Motor neuron (in vitro differentiated cells): Measurements from ENCODE around the gene JAG2. TPM values are rescaled to one million over a fixed set of nuclear protein-coding genes. Genes with fewer than 3 reads are reported as not detected.

Source experiments
- ATAC-seq, 8 experiments: fragments of 200-7000 bp; cut with Tn5 transposase; replicated peaks in 6 of 8; 2 replicates each; pipeline ENCODE4 v1.8.0; 2021; ENCODE audit warnings: mild to moderate bottlenecking in 8 of 8, moderate library complexity in 8 of 8
- H3K27ac ChIP-seq, 2 donors: fragments of 250-450 bp; sonication (Bioruptor Pico); 2 replicates each; pipeline ENCODE4 v1.9.0; 2021; ENCODE audit warnings: antibody characterized with exemption in 2 of 2, mild to moderate bottlenecking in 2 of 2, moderate library complexity in 1 of 2
- H3K4me1 ChIP-seq, 2 donors: fragments of 250-450 bp; sonication (Bioruptor Pico); replicated peaks in 1 of 2; 2 replicates each; pipeline ENCODE4 v1.6.1; 2021; ENCODE audit warnings: antibody characterized with exemption in 2 of 2, mild to moderate bottlenecking in 2 of 2, moderate library complexity in 1 of 2
- H3K4me3 ChIP-seq, 5 donors: fragments of 250-450 bp; sonication (Bioruptor Pico); 2 replicates each; pipeline ENCODE4 v1.9.0; 2021; ENCODE audit warnings: antibody characterized with exemption in 5 of 5, mild to moderate bottlenecking in 5 of 5, moderate library complexity in 4 of 5
- WGBS, 10 experiments: fragments of 450-650 bp; shearing (Covaris generic); methylation state at CpG; one replicate each; pipeline ENCODE4 v1.0.0; 2022; 5-methylcytosine and 5-hydroxymethylcytosine counted together
- in situ Hi-C, 9 experiments: fragments of 400-800 bp; cut with MboI; loops; one replicate each; pipeline ENCODE4 v1.15.0; 2021; ENCODE audit warnings: low sequenced_read_pairs in 9 of 9, low pct_unique_long_range_greater_than_20kb in 2 of 9; ENCODE audit not compliant: unreplicated experiment in 9 of 9
- total RNA-seq, 8 experiments: library from RNA; unstranded; fragments of 300-600 nt; gene quantifications; 2 replicates each; pipeline versions ENCODE4 v1.2.3 to v1.2.4, GENCODE V29; 2022

JAG2 gene
- 10 to 100 TPM in 1 of 8 experiments, 1 to 10 TPM in 7; 2.9 to 11.4 (median 5.2) TPM for total RNA-seq

DNA sequence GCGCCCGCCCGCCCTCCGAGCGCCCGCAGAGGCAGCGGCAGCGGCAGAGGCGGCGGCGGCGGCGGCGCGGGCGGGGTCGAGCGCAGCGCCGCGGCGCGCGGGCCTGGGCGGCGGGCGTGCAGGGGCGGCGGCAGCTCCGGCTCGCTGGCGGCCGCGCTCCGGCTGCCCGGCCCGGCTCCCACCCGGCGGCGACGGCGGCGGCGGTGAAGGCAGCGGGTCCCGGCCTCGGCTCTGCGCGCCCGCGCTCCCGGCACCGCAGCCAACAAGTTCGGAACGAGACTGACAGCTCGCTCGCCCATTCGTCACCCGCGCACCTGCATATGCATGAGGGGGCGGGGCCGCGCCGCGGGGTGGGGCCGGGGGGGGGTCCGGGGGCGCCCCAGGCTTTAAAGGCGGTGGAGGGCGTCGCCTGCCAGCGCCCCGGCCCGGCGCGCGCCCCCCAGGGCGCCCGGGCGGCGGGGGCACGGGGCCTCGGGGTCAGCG is at the start of gene JAG2:
TSS of gene JAG2 (minus strand) at position 281 of the 483 bp plus-strand sequence. CDS start 356 bp downstream, outside the sequence.
- peak within 1 kb of the TSS; percentile 40 to 64 (median 43) for H3K4me3 ChIP-seq
- peaks cover 9 to 36% of the 10 kb centered on the region in 2 donors for H3K4me1 ChIP-seq
- in situ Hi-C loops = no loop called here
- peak; percentile 52 to 66 (median 57) for ATAC-seq
- no CpG with 5 or more reads among the region's 84 CpGs for WGBS, 10 experiments
- H3K27ac ChIP-seq = peak within 1 kb of the TSS; percentile 40 to 80

DNA sequence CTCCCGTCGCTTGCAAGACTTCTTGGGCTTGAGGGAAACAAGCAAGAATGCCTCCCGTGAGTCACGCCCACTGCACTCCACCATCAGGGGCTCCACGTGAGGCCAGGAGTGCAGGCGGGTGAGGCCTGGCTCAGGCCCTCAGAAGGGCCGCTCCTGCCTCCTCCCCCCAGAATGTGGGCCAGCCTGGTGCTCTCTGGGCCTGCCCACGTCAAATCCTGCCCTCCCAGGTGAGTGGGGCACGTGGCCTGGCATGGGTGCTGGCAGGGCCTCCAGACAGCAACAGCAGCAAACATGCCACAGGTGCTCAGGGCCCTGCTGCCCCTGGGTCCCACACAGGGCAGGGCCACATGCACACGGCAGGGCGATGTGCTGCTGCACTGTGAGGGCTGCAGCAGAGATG is 49.2 kb upstream of the JAG2 start:
- WGBS, 10 experiments = 92 to 100% (median 100%) methylated on average over 2 to 8 of the region's 11 CpGs; no CpG with 5 or more reads in 7 of the 10 experiments
- ATAC-seq = no peak
- in situ Hi-C loops = loop anchor here in 1 of 9 experiments (25.0 kb wide), 1 partner anchor 145 kb away; no protein-coding TSS in a partner anchor
- peaks cover under 1 to 3% of the 10 kb centered on the region in 2 donors for H3K4me1 ChIP-seq
- no peak overlapping the region for H3K4me3 ChIP-seq
- H3K27ac ChIP-seq = no peak overlapping the region

DNA sequence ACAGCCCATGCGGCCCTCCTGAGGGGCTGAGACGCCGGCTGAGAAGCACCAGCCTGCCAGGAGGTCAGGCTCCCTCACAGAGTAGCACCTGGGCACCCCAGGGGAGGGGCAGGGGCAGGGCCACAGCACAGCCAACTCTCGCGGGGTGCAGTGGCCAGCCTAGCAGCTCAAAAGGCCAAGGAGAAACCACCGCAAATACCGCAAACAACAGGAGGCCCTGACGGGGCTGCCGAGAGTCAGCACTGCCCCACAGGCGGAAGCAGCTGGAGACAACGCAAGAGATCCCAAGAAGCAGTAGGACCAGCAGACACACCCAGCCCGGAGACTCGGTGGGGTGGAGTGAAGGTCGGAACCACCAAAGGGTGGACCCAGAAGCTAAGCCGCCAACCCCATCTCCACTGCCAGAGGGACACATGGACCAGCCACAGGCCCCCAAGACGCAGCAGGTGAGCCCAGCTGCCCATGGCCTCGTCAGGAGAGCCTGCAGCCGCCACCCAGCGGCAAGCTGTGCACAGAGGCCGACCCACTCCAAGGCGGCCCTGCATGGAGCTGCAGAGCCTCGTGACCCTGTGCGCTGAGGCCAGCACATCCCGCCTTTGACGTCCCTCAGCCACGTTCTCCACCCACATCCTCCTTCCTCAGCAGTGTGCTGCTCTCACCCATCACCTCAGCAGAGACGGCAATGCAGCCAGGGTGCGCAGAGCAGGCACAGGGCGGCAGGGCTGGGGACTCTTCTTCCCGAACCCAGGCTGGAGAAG is 48.1 kb upstream of the JAG2 start:
- in situ Hi-C loops = loop anchor here in 1 of 9 experiments (25.0 kb wide), 1 partner anchor 146 kb away; no protein-coding TSS in a partner anchor
- no peak for ATAC-seq

DNA sequence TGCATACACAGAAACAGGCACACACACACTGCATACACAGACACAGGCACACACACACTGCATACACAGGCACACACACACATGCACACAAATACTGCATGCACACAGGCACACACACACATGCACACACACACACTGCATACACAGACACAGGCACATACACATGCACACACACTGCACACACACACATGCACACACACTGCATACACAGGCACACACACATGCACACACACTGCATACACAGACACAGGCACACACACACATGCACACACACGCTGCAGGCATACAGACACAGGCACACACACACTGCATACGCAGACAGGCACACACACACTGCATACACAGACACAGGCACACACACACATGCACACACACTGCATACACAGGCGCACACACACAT is 47.0 kb upstream of the JAG2 start:
- ATAC-seq = no peak
- 60 to 80% (median 80%) methylated on average over 1 to 2 of the region's 3 CpGs; no CpG with 5 or more reads in 7 of the 10 experiments for WGBS, 10 experiments
- in situ Hi-C loops = loop anchor here in 1 of 9 experiments (25.0 kb wide), 1 partner anchor 147 kb away; no protein-coding TSS in a partner anchor

More for the DNA sequence above, 48.1 kb upstream of the JAG2 start:
- H3K4me1 ChIP-seq = peaks cover 4 to 5% of the 10 kb centered on the region in 2 donors
- H3K4me3 ChIP-seq = no peak overlapping the region
- 70 to 97% (median 90%) methylated on average over 2 to 6 of the region's 30 CpGs; no CpG with 5 or more reads in 5 of the 10 experiments for WGBS, 10 experiments
- no peak overlapping the region for H3K27ac ChIP-seq

DNA sequence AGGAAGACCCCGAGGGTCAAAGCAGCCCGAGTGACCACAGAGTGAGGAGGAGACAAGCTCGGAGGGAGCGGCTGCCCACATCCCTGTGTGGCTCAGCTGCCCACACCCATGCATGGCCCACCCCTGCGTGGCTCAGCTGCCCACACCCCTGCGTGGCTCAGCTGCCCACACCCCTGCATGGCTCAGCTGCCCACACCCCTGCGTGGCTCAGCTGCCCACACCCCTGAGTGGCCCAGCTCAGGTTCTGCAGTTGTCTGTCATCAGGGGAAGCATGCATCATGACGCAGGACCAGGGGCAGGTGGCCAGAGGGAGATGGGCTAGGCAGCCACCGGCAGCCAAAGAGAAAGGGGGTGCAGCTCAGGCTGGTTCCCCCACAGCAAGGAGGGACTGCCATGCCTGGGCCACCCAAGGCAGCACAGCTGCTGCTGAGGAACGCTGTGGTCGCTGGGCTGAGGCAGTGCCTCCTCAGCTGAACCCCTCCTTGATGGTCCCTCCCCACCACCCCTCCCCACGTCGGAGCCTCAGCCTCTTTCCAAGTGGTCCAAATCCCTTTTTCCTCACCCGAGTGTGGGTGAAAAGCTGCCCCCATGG is 45.8 kb upstream of the JAG2 start:
- ATAC-seq = no peak
- in situ Hi-C loops = loop anchor here in 1 of 9 experiments (25.0 kb wide), 1 partner anchor 148 kb away; no protein-coding TSS in a partner anchor
- H3K4me1 ChIP-seq = peaks cover 4 to 5% of the 10 kb centered on the region in 2 donors

More for the DNA sequence above, 47.0 kb upstream of the JAG2 start:
- H3K4me1 ChIP-seq = peaks cover 4 to 5% of the 10 kb centered on the region in 2 donors
- no peak overlapping the region for H3K4me3 ChIP-seq
- no peak overlapping the region for H3K27ac ChIP-seq

DNA sequence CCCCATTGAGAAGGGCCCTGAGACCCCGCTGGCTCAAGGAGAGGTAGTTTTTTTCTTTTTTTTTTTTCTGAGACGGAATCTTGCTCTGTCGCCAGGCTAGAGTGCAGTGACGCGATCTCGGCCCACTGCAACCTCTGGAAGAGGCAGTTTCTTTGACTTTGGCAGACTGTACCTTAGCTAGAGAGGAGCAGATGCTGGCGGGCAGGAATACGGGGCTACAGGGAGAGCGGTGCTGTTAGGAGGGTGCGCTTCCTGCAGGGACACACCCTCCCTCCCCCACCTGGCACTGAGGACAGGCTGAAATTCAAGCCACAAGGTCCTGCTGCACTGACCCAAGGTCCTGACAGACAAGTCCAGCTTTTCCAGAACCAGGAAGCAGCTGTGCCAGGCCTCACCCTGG is 44.8 kb upstream of the JAG2 start:
- 60 to 100% (median 93%) methylated on average over 1 to 7 of the region's 10 CpGs; no CpG with 5 or more reads in 3 of the 10 experiments for WGBS, 10 experiments
- Histone ChIP-seq H3K4me1 (peaks cover 4 to 5% of the 10 kb centered on the region in 2 donors), H3K4me3 (no peak overlapping the region), H3K27ac (no peak overlapping the region)
- peak in 3 of 8 experiments; percentile 5 to 10 (median 9) for ATAC-seq
- in situ Hi-C loops = loop anchor here in 1 of 9 experiments (25.0 kb wide), 1 partner anchor 149 kb away; no protein-coding TSS in a partner anchor

More for the DNA sequence above, 45.8 kb upstream of the JAG2 start:
- H3K4me3 ChIP-seq = no peak overlapping the region
- WGBS, 10 experiments = 80 to 100% (median 83%) methylated on average over 1 to 2 of the region's 14 CpGs; no CpG with 5 or more reads in 7 of the 10 experiments
- H3K27ac ChIP-seq = no peak overlapping the region

DNA sequence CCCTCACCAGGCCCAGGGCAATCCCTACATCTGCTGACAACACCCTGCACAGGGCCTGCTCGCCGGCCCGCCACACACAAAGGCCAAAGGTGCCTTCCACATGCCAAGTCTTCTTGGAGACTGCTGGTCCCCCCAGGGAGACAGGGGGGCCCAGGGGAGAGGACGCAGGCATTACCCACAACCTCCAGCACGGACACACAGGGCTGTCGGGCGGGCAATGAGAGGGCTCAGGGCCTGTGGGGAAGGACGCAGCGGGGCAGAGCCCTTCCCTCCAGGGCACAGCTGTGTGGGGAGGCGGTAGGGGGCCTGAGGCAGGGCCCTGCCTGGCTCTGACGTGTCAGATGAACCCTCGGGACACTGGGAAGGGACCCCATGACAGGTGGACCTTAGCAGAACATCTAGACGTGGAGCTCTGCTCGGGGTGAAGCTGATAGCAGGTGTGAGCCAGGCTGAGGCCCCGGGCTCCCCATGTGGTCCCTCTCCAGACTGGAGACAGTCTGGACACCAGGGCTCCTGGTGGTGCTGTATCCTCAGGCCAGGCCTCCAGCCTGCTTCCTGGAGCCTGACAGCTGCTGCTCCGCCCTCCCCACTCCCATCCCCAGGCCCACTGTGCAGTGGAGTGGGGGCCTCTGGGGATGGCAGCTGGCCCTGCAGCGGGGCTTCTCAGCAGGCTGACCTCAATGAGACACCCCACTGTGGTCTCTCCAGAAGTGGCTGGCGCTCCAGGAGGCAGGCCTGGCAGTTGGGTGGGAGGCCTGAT is 44.1 kb upstream of the JAG2 start:
- 79 to 93% methylated on average over 3 to 8 of the region's 18 CpGs; no CpG with 5 or more reads in 8 of the 10 experiments for WGBS, 10 experiments
- H3K4me1 ChIP-seq = peaks cover 4 to 5% of the 10 kb centered on the region in 2 donors
- in situ Hi-C loops = loop anchor here in 1 of 9 experiments (25.0 kb wide), 1 partner anchor 150 kb away; no protein-coding TSS in a partner anchor
- no peak overlapping the region for H3K4me3 ChIP-seq
- peak overlapping the region in 1 of 2 donors; percentile 70 for H3K27ac ChIP-seq
- peak in 6 of 8 experiments; percentile 46 to 84 (median 78) for ATAC-seq

GRCh38 chr14:105211758-105212089 is 43.1 kb upstream of the JAG2 start:
- no peak overlapping the region for H3K4me3 ChIP-seq
- WGBS, 10 experiments = 89% methylated on average over 8 of the region's 9 CpGs; no CpG with 5 or more reads in 9 of the 10 experiments
- in situ Hi-C loops = loop anchor here in 1 of 9 experiments (25.0 kb wide), 1 partner anchor 151 kb away; no protein-coding TSS in a partner anchor
- H3K4me1 ChIP-seq = peaks cover 5 to 6% of the 10 kb centered on the region in 2 donors
- peak overlapping the region in 1 of 2 donors; percentile 26 for H3K27ac ChIP-seq
- ATAC-seq = no peak

DNA sequence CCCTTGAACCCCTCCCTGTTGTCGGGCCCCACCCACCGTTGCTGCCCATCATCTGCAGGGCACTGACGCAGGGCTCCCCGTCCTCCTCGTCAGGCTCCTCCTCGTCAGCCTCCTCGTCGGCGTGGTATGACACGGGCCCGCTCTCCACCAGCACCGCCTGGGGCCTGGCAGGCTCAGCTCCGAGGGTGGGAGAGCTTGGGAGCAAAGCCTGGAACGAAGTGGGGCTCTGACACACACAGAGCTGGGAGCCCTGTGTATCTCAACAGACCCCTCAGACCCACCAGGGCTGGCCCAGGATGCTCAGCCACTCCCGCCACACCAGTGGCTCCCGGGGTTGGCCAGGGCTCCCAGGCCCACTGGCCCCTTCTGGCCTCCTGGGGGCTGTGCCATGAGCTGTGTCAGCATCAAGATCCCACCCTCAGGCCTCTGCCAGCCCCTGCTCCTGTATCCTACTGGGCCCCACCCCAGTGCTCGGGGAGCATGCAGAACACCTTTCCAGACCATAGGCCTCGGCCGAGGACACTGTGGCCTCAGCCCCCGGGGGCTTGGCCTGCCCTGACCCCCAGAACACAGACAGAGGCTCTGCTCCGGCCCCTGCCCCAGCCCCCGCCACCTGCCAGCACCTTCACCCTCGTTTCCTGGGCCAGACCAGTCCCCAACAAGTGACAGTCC is 42.6 kb upstream of the JAG2 start:
- in situ Hi-C loops = loop anchor here in 1 of 9 experiments (25.0 kb wide), 1 partner anchor 151 kb away; no protein-coding TSS in a partner anchor
- ATAC-seq = no peak
- H3K27ac ChIP-seq = no peak overlapping the region
- peaks cover 5 to 6% of the 10 kb centered on the region in 2 donors for H3K4me1 ChIP-seq
- WGBS, 10 experiments = 80 to 99% methylated on average over 2 to 11 of the region's 23 CpGs; no CpG with 5 or more reads in 8 of the 10 experiments
- H3K4me3 ChIP-seq = no peak overlapping the region

GRCh38 chr14:105210266-105211025 is 41.9 kb upstream of the JAG2 start:
- H3K4me3 ChIP-seq = no peak overlapping the region

DNA sequence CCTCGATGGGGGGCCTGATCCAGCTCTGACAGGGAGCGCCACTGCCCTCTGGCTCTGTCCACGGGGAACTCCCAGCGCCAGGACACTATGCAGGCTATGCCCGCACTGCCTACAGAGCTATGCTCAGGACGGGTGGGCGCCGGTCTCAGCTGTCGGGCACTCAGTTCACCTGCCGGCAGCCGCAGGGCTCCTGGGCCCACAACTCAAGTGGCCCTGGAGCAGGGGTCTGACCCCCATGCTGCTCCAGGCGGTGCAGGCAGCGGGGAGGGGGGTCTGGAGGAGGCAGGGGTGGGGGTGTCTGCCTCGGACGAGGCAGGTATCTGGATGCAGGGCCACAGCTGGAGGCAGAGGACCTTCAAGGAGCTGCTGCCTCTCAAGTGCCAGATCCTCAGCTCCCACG is 41.1 kb upstream of the JAG2 start:
- WGBS, 10 experiments = 100% methylated on average over 1 of the region's 16 CpGs; no CpG with 5 or more reads in 9 of the 10 experiments
- no peak overlapping the region for H3K4me3 ChIP-seq
- ATAC-seq = no peak
- H3K4me1 ChIP-seq = peaks cover 5 to 14% of the 10 kb centered on the region in 2 donors
- in situ Hi-C loops = loop anchor here in 1 of 9 experiments (25.0 kb wide), 1 partner anchor 153 kb away; no protein-coding TSS in a partner anchor
- no peak overlapping the region for H3K27ac ChIP-seq

More at GRCh38 chr14:105210266-105211025, 41.9 kb upstream of the JAG2 start:
- ATAC-seq = no peak
- in situ Hi-C loops = loop anchor here in 1 of 9 experiments (25.0 kb wide), 1 partner anchor 152 kb away; no protein-coding TSS in a partner anchor
- no peak overlapping the region for H3K27ac ChIP-seq
- 90 to 93% (median 90%) methylated on average over 2 to 8 of the region's 30 CpGs; no CpG with 5 or more reads in 7 of the 10 experiments for WGBS, 10 experiments
- peaks cover 5 to 12% of the 10 kb centered on the region in 2 donors for H3K4me1 ChIP-seq
